DOHH2 (cell line): ENCODE measurements around the gene SPATA18.

Source experiments
- CTCF ChIP-seq: fragments of 200-600 bp; sonication (generic); IDR thresholded peaks from one replicate; pipeline ENCODE4 v1.5.1; 2014; ENCODE audit warnings: antibody characterized with exemption, mild to moderate bottlenecking, low read depth, low read length; ENCODE audit not compliant: poor library complexity, severe bottlenecking
- EZH2phosphoT487 ChIP-seq: fragments of 200-600 bp; sonication (generic); IDR thresholded peaks from 2 replicates; pipeline ENCODE4 v1.6.1; 2017; ENCODE audit warnings: borderline replicate concordance, mild to moderate bottlenecking, antibody characterized with exemption, low read length, moderate library complexity, mixed read lengths

GRCh38 chr4:52144372-52144771 lies 93.3 kb downstream of the SPATA18 start:
- TF ChIP-seq CTCF (no peak), EZH2phosphoT487 (no peak)
